ENCODE data around the gene PSMF1.

DNA sequence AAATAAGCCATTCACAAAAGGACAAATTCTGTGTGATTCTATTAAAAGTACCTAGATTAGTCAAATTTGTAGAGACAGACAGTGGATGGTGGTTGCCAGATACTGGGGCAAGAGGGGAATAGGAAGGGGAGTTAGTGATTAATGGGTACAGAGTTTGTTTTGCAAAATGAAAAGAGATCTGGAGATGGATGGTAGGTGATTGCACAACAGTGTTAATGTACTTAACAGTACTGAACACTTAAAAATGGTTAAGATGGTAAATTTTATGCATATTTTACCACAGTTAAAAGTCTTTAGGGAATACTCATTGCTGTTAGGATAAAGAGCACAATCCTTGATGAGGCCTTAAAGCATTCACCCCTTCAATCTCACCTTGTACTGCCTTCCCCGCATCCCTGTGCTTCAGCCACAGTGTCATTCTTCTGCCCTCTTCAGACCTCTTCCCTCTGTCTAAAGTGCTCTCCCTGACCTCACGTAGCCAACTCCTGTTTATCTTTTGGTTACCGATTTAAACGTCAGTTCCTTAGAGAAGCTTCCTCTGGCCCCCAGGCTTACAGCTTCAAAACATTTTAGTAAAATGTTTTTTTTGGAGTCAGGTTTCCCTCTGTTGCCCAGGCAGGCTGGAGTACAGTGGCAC, 11.8 kb downstream of the PSMF1 start:
- TF ChIP-seq, protein P1, sequence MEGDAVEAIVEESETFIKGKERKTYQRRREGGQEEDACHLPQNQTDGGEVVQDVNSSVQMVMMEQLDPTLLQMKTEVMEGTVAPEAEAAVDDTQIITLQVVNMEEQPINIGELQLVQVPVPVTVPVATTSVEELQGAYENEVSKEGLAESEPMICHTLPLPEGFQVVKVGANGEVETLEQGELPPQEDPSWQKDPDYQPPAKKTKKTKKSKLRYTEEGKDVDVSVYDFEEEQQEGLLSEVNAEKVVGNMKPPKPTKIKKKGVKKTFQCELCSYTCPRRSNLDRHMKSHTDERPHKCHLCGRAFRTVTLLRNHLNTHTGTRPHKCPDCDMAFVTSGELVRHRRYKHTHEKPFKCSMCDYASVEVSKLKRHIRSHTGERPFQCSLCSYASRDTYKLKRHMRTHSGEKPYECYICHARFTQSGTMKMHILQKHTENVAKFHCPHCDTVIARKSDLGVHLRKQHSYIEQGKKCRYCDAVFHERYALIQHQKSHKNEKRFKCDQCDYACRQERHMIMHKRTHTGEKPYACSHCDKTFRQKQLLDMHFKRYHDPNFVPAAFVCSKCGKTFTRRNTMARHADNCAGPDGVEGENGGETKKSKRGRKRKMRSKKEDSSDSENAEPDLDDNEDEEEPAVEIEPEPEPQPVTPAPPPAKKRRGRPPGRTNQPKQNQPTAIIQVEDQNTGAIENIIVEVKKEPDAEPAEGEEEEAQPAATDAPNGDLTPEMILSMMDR (IDR thresholded peaks at IDR 0.05): no peak
- TF ChIP-seq EP300 (IDR thresholded peaks at IDR 0.05) (no peak), POLR2AphosphoS5 (IDR thresholded peaks at IDR 0.05) (no peak)

Measured in stomach (tissue), 4 donors.